IMR-90 (cell line): ENCODE measurements around the gene TLK2. TPM values are rescaled to one million over a fixed set of nuclear protein-coding genes. Genes with fewer than 3 reads are reported as not detected.
"Not testable (repeated sequence)": the region's sequence is repeated elsewhere in the genome, so short reads cannot be mapped to it uniquely, and the experiment has no call there.

Experiments
- ATAC-seq: fragments of 200-7000 bp; cut with Tn5 transposase; 2 replicates; pipeline ENCODE4 v1.9.1; 2020; ENCODE audit warnings: low read depth, mild to moderate bottlenecking, moderate library complexity
- BruUV-seq: library from RNA; stranded (reverse); fragments of 400-500 nt; replicated peaks from 2 replicates; lab custom pipeline; 2021; lab: Mats Ljungman, UMichigan
- CTCF ChIA-PET: fragments of 300-600 bp; formaldehyde crosslinking; extraction: SDS; loops from one replicate; lab custom pipeline; 2021; ENCODE audit warnings: antibody characterized with exemption; lab: Yijun Ruan, JAX
- POLR2A ChIA-PET: fragments of 300-600 bp; sonication (Branson Sonifier 250); formaldehyde crosslinking; loops from one replicate; lab custom pipeline; 2022; ENCODE audit warnings: antibody characterized with exemption; ENCODE audit not compliant: unreplicated experiment; lab: Charles Lee
- DNase-seq: peaks from one replicate; pipeline ENCODE4 v3.0.0; 2013
- H2AFZ ChIP-seq: replicated peaks from 2 replicates; pipeline ENCODE3; 2013; ENCODE audit warnings: low read length, mild to moderate bottlenecking; ENCODE audit not compliant: poor library complexity
- H2AK5ac ChIP-seq: 2 replicates; pipeline ENCODE4 v1.6.1; 2013; ENCODE audit warnings: low read depth, low read length, inconsistent platforms
- H2AK9ac ChIP-seq: replicated peaks from 2 replicates; pipeline ENCODE3; 2013; ENCODE audit warnings: mild to moderate bottlenecking, low read depth, low read length, moderate library complexity; ENCODE audit not compliant: poor library complexity
- H2BK120ac ChIP-seq: 2 replicates; pipeline ENCODE4 v1.6.1; 2013; ENCODE audit warnings: low read depth, low read length, inconsistent platforms
- H2BK15ac ChIP-seq: 3 replicates; pipeline ENCODE4 v1.6.1; 2013; ENCODE audit warnings: low read depth, low read length, inconsistent platforms
- H2BK20ac ChIP-seq: 2 replicates; pipeline ENCODE4 v1.6.1; 2013; ENCODE audit warnings: low read depth, mild to moderate bottlenecking, inconsistent platforms, low read length, moderate library complexity
- H2BK5ac ChIP-seq: 2 replicates; pipeline ENCODE4 v1.6.1; 2013; ENCODE audit warnings: mild to moderate bottlenecking, low read depth, low read length, inconsistent platforms; ENCODE audit not compliant: poor library complexity, severe bottlenecking
- H3K14ac ChIP-seq: replicated peaks from 2 replicates; pipeline ENCODE4 v1.6.1; 2013; ENCODE audit warnings: low read depth, low read length, inconsistent platforms
- H3K18ac ChIP-seq: 2 replicates; pipeline ENCODE4 v1.6.1; 2013; ENCODE audit warnings: low read depth, low read length, control low read depth
- H3K23ac ChIP-seq: 2 replicates; pipeline ENCODE4 v1.6.1; 2013; ENCODE audit warnings: low read depth, low read length, inconsistent platforms
- H3K27ac ChIP-seq: 2 replicates; pipeline ENCODE4 v1.5.1; 2013; ENCODE audit warnings: mild to moderate bottlenecking, control low read depth, low read length; ENCODE audit not compliant: insufficient read depth
- H3K27me3 ChIP-seq: 2 replicates; pipeline ENCODE4 v1.6.1; 2013; ENCODE audit warnings: low read length; ENCODE audit not compliant: control insufficient read depth, insufficient read depth
- H3K36me3 ChIP-seq: 2 replicates; pipeline ENCODE4 v1.6.1; 2013; ENCODE audit warnings: low read length, mixed read lengths; ENCODE audit not compliant: control insufficient read depth, insufficient read depth
- H3K4ac ChIP-seq: 2 replicates; pipeline ENCODE4 v1.6.1; 2013; ENCODE audit warnings: low read depth, low read length, inconsistent platforms
- H3K4me1 ChIP-seq: 2 replicates; pipeline ENCODE4 v1.6.1; 2013; ENCODE audit warnings: low read length, mixed read lengths; ENCODE audit not compliant: control insufficient read depth, insufficient read depth
- H3K4me2 ChIP-seq: 2 replicates; pipeline ENCODE4 v1.6.1; 2013; ENCODE audit warnings: low read depth, mild to moderate bottlenecking, control low read depth, low read length, moderate library complexity
- H3K4me3 ChIP-seq: 2 replicates; pipeline ENCODE4 v1.5.1; 2013; ENCODE audit warnings: low read depth, mild to moderate bottlenecking, control low read depth, low read length, moderate library complexity; ENCODE audit not compliant: insufficient read depth
- H3K56ac ChIP-seq: 2 replicates; pipeline ENCODE4 v1.6.1; 2013; ENCODE audit warnings: low read length, inconsistent platforms; ENCODE audit not compliant: insufficient read depth; ENCODE audit errors: extremely low read depth
- H3K79me1 ChIP-seq, 2 experiments: 2 replicates each; pipeline ENCODE4 v1.6.1; 2013; ENCODE audit warnings: low read length in 2 of 2, inconsistent platforms in 1 of 2, low read depth in 1 of 2
- H3K9ac ChIP-seq: 2 replicates; pipeline ENCODE4 v1.6.1; 2013; ENCODE audit warnings: low read depth, low read length, control low read depth
- H3K9me1 ChIP-seq: 2 replicates; pipeline ENCODE4 v1.6.1; 2013; ENCODE audit warnings: low read length, inconsistent platforms; ENCODE audit not compliant: insufficient read depth
- H3K9me3 ChIP-seq: 2 replicates; pipeline ENCODE4 v1.6.1; 2013; ENCODE audit warnings: low read length; ENCODE audit not compliant: control insufficient read depth, insufficient read depth
- H4K20me1 ChIP-seq: 2 replicates; pipeline ENCODE4 v1.6.1; 2013; ENCODE audit warnings: low read length, inconsistent platforms; ENCODE audit not compliant: insufficient read depth
- H4K5ac ChIP-seq: 2 replicates; pipeline ENCODE4 v1.6.1; 2013; ENCODE audit warnings: mild to moderate bottlenecking, low read depth, low read length, control low read depth
- H4K8ac ChIP-seq, 2 experiments: 2 replicates each; pipeline ENCODE4 v1.6.1; 2013; ENCODE audit warnings: low read depth in 2 of 2, low read length in 2 of 2, control low read depth in 1 of 2, inconsistent platforms in 1 of 2
- H4K91ac ChIP-seq: 2 replicates; pipeline ENCODE4 v1.6.1; 2013; ENCODE audit warnings: low read depth, low read length, inconsistent platforms; ENCODE audit not compliant: insufficient read depth
- WGBS, 2 experiments: methylation state at CpG; one replicate each; pipeline versions ENCODE4 v1.1.5 to v1.1.7; 2013; ENCODE audit warnings: missing lambda C conversion rate in 2 of 2; ENCODE audit not compliant: insufficient read length in 1 of 2; ENCODE audit errors: extremely low coverage in 2 of 2; 5-methylcytosine and 5-hydroxymethylcytosine counted together
- dilution Hi-C: fragments of 300-500 bp; cut with HindIII; formaldehyde crosslinking; loops from one replicate; pipeline ENCODE4 v1.14.3; 2018; ENCODE audit warnings: low sequenced_read_pairs; ENCODE audit not compliant: unreplicated experiment
- in situ Hi-C: fragments of 300-500 bp; cut with MboI; formaldehyde crosslinking; loops from 3 replicates; pipeline ENCODE4 v1.14.3; 2019; ENCODE audit warnings: low sequenced_read_pairs, inconsistent platforms, mixed read lengths
- intact Hi-C: fragments of 100-400 bp; cut with micrococcal nuclease; formaldehyde crosslinking; loops from 2 replicates; pipeline ENCODE4 v1.10.0; 2022
- polyA plus RNA-seq, 3 experiments: library from polyadenylated mRNA; depleted of rRNA; stranded (reverse); fragments of >200 nt; gene quantifications; 2 replicates each; pipeline ENCODE4 v1.2.3, GENCODE V29; 2012; ENCODE audit warnings: low replicate concordance in 1 of 3
- total RNA-seq: library from RNA; depleted of rRNA; stranded (reverse); fragments of >200 nt; gene quantifications from 2 replicates; pipeline ENCODE4 v1.2.3, GENCODE V29; 2012

TLK2 gene
- total and polyA plus RNA-seq, 2 of the 4 experiments (the other 2 are of a cell fraction): 35.7 to 39.4 TPM

DNA sequence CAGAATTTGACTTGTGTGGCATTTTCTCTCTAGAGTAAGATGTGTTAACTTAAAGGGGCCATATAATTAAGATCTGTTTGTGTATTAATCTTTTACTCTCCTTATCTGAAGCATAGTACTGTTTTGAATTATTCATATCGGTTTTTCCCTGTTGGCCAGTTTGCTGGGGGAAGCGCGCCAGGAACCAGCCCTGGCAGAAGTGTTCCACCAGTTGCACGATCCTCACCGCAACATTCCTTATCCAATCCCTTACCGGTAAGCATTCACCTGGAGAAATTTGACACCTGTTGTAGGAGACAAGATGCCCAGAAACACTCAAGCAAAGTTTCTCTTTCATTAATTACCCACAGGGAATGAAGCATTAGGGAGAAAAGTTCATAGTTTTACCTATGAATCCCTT lies 45.5 kb downstream of the TLK2 start:
- in situ Hi-C loops, H3K27me3 ChIP-seq, POLR2A ChIA-PET, H3K4me3 ChIP-seq, H3K36me3 ChIP-seq, H3K14ac ChIP-seq, H3K4ac ChIP-seq, H2BK120ac ChIP-seq, H2BK15ac ChIP-seq, H3K4me2 ChIP-seq, H2BK20ac ChIP-seq, H4K20me1 ChIP-seq, H2AFZ ChIP-seq, H4K5ac ChIP-seq, H3K18ac ChIP-seq, H2AK9ac ChIP-seq, H2BK5ac ChIP-seq, intact Hi-C loops, H4K91ac ChIP-seq, H3K9me3 ChIP-seq, BruUV-seq, CTCF ChIA-PET, DNase-seq, H4K8ac ChIP-seq, H3K56ac ChIP-seq, H2AK5ac ChIP-seq, H3K9ac ChIP-seq, H3K27ac ChIP-seq, H3K23ac ChIP-seq, H3K9me1 ChIP-seq, dilution Hi-C loops, ATAC-seq, H3K4me1 ChIP-seq: not testable (repeated sequence)
- whole genome bisulfite sequencing, 2 experiments: no CpG with 5 or more reads among the region's 6 CpGs
- peaks cover 3 to 22% of the 10 kb centered on the region in 2 experiments; a peak in 3 of 4 replicates for H3K79me1 ChIP-seq

DNA sequence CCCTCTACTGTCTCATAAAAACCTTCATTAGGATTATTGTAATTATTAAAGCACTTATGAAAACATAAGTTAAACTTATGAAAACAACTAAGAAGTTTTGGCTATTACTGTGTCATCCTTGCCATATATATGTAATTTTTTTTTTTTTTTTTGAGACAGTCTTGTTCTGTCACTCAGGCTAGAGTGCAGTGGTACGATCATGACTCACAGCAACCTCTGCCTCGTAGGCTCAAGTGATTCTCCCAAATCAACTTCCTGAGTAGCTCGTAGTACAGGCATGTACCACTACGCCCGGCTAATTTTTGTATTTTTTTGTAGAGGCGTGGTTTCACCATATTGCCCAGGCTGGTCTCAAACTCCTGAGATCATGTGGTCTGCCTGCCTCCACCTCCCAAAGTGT lies 46.7 kb downstream of the TLK2 start:
- intact Hi-C loops, H3K4ac ChIP-seq, H2BK15ac ChIP-seq, H4K91ac ChIP-seq, dilution Hi-C loops, in situ Hi-C loops, H2AFZ ChIP-seq, H2AK5ac ChIP-seq, H3K4me3 ChIP-seq, H3K27ac ChIP-seq, H3K18ac ChIP-seq, H2BK5ac ChIP-seq, H3K27me3 ChIP-seq, BruUV-seq, H3K56ac ChIP-seq, H3K23ac ChIP-seq, H3K4me1 ChIP-seq, H3K4me2 ChIP-seq, H4K8ac ChIP-seq, H2AK9ac ChIP-seq, H4K20me1 ChIP-seq, H3K9ac ChIP-seq, H2BK120ac ChIP-seq, H2BK20ac ChIP-seq, H3K9me1 ChIP-seq, H3K9me3 ChIP-seq, CTCF ChIA-PET, H3K14ac ChIP-seq, H4K5ac ChIP-seq, POLR2A ChIA-PET: not testable (repeated sequence)
- DNase-seq: peak; percentile 61
- peak; percentile 88 for ATAC-seq
- WGBS, 2 experiments: no CpG with 5 or more reads among the region's 6 CpGs
- H3K79me1 ChIP-seq: peaks cover 7 to 23% of the 10 kb centered on the region in 2 experiments; a peak in 3 of 4 replicates
- H3K36me3 ChIP-seq: peaks cover 11% of the 10 kb centered on the region
